ENCODE data around the gene ZNF516. TPM values are rescaled to one million over a fixed set of nuclear protein-coding genes. Genes with fewer than 3 reads are reported as not detected.

Gene ZNF516
- total and polyA plus RNA-seq, 10 of the 15 experiments (the other 5 are each of a cell fraction or from before 2014, with no cell fraction given) = 2.0 to 32.0 (median 8.3) TPM

DNA sequence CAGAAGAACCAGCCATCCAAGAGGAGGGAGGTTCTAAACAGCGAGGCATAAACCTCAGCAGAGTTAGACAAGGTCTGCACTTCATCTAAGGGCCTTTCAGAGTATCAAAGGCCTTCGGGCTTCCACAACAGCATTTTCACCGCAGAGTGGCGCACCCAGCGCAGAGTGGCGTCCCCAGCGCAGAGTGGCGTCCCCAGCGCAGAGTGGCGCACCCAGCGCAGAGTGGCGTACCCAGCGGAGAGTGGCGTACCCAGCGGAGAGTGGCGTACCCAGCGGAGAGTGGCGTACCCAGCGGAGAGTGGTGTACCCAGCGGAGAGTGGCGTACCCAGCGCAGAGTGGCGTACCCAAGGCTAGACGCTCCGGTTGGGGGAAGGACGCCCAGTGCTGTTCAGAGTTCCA lies 137.9 kb downstream of the ZNF516 start (continued):
- TF ChIP-seq, protein P1, sequence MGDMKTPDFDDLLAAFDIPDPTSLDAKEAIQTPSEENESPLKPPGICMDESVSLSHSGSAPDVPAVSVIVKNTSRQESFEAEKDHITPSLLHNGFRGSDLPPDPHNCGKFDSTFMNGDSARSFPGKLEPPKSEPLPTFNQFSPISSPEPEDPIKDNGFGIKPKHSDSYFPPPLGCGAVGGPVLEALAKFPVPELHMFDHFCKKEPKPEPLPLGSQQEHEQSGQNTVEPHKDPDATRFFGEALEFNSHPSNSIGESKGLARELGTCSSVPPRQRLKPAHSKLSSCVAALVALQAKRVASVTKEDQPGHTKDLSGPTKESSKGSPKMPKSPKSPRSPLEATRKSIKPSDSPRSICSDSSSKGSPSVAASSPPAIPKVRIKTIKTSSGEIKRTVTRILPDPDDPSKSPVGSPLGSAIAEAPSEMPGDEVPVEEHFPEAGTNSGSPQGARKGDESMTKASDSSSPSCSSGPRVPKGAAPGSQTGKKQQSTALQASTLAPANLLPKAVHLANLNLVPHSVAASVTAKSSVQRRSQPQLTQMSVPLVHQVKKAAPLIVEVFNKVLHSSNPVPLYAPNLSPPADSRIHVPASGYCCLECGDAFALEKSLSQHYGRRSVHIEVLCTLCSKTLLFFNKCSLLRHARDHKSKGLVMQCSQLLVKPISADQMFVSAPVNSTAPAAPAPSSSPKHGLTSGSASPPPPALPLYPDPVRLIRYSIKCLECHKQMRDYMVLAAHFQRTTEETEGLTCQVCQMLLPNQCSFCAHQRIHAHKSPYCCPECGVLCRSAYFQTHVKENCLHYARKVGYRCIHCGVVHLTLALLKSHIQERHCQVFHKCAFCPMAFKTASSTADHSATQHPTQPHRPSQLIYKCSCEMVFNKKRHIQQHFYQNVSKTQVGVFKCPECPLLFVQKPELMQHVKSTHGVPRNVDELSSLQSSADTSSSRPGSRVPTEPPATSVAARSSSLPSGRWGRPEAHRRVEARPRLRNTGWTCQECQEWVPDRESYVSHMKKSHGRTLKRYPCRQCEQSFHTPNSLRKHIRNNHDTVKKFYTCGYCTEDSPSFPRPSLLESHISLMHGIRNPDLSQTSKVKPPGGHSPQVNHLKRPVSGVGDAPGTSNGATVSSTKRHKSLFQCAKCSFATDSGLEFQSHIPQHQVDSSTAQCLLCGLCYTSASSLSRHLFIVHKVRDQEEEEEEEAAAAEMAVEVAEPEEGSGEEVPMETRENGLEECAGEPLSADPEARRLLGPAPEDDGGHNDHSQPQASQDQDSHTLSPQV (IDR thresholded peaks at IDR 0.05) = no peak
- TF ChIP-seq KDM1A (IDR thresholded peaks at IDR 0.05; ENCODE audit: borderline replicate concordance) (no peak), POU2F2 (IDR thresholded peaks at IDR 0.05; ENCODE audit: borderline replicate concordance, low read depth, low read length) (no peak), BRCA1 (IDR thresholded peaks at IDR 0.05; ENCODE audit: low read depth, low read length) (no peak)

DNA sequence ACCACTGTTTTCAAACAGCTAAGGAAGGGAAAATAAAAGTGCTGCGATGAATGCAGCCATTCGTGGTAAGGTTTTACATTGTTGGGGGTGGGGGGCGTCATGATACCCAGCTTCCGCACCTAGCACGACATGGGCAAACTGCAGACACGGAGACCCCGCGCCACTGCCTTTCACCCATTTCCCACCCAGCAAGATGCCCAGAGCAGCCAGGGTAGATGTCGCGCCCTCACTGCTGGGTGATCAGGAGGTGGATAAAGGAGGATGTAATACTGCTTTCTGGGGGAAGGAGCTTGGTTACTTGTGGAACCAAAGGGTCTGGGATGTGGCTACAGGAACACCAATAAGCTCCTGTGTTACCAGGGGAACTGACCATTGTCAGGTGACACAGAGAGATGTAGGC lies 138.4 kb downstream of the ZNF516 start:
- Histone ChIP-seq H3K9ac (ENCODE audit: control insufficient read depth, insufficient read depth, low read length) (no peak overlapping the region), H3K27me3 (replicated peaks in 1 of 2; ENCODE audit: control insufficient read depth in 2 of 2, insufficient read depth in 2 of 2, low read length in 1 of 2) (no peaks in the 10 kb centered on the region), H3K9me3 (replicated peaks; ENCODE audit: control insufficient read depth, insufficient read depth, low read length) (no peaks in the 10 kb centered on the region; the same call in 2 of the 3 replicates), H3K79me2 (ENCODE audit: control insufficient read depth, insufficient read depth, low read length) (no peaks in the 10 kb centered on the region), H2AFZ (ENCODE audit: control insufficient read depth, low read depth, low read length) (no peak overlapping the region), H3K27ac (ENCODE audit: control insufficient read depth, insufficient read depth) (no peak overlapping the region), H3K36me3 (ENCODE audit: control insufficient read depth in 2 of 2, insufficient read depth in 2 of 2, low read length in 1 of 2) (peaks cover 2 to 6% of the 10 kb centered on the region in 2 experiments; a peak in 3 of 4 replicates), H4K20me1 (ENCODE audit: control insufficient read depth, insufficient read depth) (no peaks in the 10 kb centered on the region), H3K4me3 (no peak overlapping the region), H3K4me2 (ENCODE audit: control insufficient read depth, insufficient read depth) (no peak overlapping the region), H3K4me1 (ENCODE audit: control insufficient read depth, insufficient read depth, low read length) (no peaks in the 10 kb centered on the region)
- ChIA-PET RAD21 (ENCODE audit: unreplicated experiment) (no interaction called here), POLR2A (no interaction called here), SMC1A (ENCODE audit: uncharacterized antibody, unreplicated experiment) (interaction anchor here (0.9 kb wide), 1 partner anchor 446 kb away, joined by 3 read pairs; no protein-coding TSS in a partner anchor), CTCF (no interaction called here)
- DNase-seq (ENCODE audit: low read depth, low spot score) (no peak), FAIRE-seq (no peak), ATAC-seq (no peak)
- in situ Hi-C loops (cut with MboI) (loop anchor here (25.0 kb wide), 1 partner anchor 1719 kb away; no protein-coding TSS in a partner anchor), intact Hi-C loops (cut with micrococcal nuclease; ENCODE audit: unreplicated experiment) (no loop called here)
- 87% methylated on average over 10 of the region's 10 CpGs for WGBS (ENCODE audit: insufficient coverage, insufficient replicate concordance, low lambda C conversion rate, missing lambda C conversion rate)
- no TSS peak for BruUV-seq (replicated peaks)
- peak; percentile 40 for TF ChIP-seq POLR2A (IDR thresholded peaks at IDR 0.05; ENCODE audit: low read depth, low read length)
- no peak for TF ChIP-seq RBBP5 (conservative IDR thresholded peaks at IDR 0.05)

Data from GM12878 (cell line).